T-helper 1 cell treated with Interleukin-12 subunit alpha and Interleukin-12 subunit beta and Interleukin-4 antibody, amounts not matched to agents 30 ng/mL and 1 ng/mL, for 36 hours (primary cell): ENCODE measurements around the gene ABCC10. TPM values are rescaled to one million over a fixed set of nuclear protein-coding genes. Genes with fewer than 3 reads are reported as not detected.
"Not testable (repeated sequence)": the region's sequence is repeated elsewhere in the genome, so short reads cannot be mapped to it uniquely, and the experiment has no call there.

Source experiments
- intact Hi-C: fragments of 100-400 bp; cut with micrococcal nuclease; formaldehyde crosslinking; loops from one replicate; pipeline ENCODE4 v1.15.1; 2024
- total RNA-seq: library from RNA; stranded (reverse); gene quantifications from 2 replicates; pipeline ENCODE4 v1.2.3, GENCODE V29; 2022

ABCC10 gene
- total RNA-seq, 1 donor from 2014 or later: 52.3 TPM

DNA sequence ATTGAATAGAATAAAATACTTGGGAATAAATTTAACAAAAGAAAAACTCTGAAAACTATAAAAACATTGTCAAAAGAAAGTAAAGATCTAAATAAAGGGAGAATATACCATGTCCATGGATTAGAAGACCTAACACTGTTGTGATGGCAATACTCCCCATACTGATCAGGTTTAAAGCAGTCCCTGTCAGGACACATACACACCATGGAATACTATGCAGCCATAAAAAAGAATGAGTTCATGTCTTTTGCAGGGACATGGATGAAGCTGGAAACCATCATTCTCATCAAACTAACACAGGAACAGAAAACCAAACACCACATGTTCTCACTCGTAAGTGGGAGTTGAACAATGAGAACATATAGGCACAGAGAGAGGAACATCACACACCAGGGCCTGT is 16.6 kb upstream of the ABCC10 start:
- intact Hi-C loops: not testable (repeated sequence)

DNA sequence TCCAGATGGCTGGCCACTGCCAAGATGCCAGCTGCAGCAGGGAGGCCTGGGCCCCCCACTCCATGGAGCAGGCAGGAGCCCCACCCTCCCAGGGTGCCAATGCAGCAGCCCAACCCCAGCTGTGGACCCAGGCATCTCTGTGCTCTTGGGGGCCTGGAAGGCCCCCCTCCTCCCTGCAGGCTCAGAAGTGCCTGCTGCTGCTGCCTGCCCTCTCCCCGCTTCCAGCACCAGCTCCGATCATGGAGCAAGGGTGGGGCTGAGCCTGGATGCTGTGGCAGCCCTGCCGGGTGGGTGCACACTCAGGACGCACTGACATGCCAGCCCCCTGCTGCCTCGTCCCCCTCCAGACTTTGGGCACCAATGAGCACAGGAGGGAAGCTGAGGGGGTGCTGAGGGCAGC is 14.8 kb upstream of the ABCC10 start:
- intact Hi-C loops: no loop called here

GRCh38 chr6:43413002-43413401 is 14.3 kb upstream of the ABCC10 start:
- intact Hi-C loops: no loop called here

DNA sequence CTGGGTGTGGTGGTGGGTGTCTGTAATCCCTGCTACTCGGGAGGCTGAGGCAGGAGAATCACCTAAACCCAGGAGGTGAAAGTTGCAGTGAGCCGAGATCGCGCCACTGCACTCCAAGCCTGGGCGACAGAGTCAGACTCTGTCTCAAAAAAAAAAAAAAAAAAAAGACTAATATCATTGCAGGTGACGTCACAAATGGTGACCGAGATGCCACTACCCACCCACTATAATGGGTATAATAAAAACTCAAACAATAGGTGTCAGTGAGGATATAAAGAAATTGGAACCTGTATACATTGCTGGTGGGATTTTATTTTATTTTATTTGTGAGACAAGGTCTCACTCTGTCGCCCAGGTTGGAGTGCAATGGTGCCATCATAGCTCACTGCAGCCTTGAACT is 12.1 kb upstream of the ABCC10 start:
- intact Hi-C loops: not testable (repeated sequence)

- intact Hi-C loops: no loop called here
These were observed 10.4 kb upstream of the ABCC10 start for GRCh38 chr6:43416935-43417334.

GRCh38 chr6:43420012-43420709 is 7.2 kb upstream of the ABCC10 start:
- intact Hi-C loops: no loop called here

GRCh38 chr6:43421831-43422230 is 5.5 kb upstream of the ABCC10 start:
- intact Hi-C loops: no loop called here

GRCh38 chr6:43425083-43425482 is 2.3 kb upstream of the ABCC10 start:
- intact Hi-C loops: not testable (repeated sequence)

GRCh38 chr6:43426928-43427405 is 374 bp upstream of the ABCC10 start:
- intact Hi-C loops: loop anchor here (1.0 to 2.0 kb wide), 15 partner anchors 28 to 498 kb away; partner anchors contain the start of genes CNPY3, DLK2, DNPH1 and GTPBP2

- intact Hi-C loops: loop anchor here (1.0 kb wide), 2 partner anchors 42 to 375 kb away; partner anchors contain the start of gene CUL7
These were observed 800 bp downstream of the ABCC10 start for GRCh38 chr6:43428112-43428570.

GRCh38 chr6:43428874-43429273 is 1.5 kb downstream of the ABCC10 start:
- intact Hi-C loops: loop anchor here (1.0 kb wide), 2 partner anchors 43 to 376 kb away; partner anchors contain the start of gene CUL7

DNA sequence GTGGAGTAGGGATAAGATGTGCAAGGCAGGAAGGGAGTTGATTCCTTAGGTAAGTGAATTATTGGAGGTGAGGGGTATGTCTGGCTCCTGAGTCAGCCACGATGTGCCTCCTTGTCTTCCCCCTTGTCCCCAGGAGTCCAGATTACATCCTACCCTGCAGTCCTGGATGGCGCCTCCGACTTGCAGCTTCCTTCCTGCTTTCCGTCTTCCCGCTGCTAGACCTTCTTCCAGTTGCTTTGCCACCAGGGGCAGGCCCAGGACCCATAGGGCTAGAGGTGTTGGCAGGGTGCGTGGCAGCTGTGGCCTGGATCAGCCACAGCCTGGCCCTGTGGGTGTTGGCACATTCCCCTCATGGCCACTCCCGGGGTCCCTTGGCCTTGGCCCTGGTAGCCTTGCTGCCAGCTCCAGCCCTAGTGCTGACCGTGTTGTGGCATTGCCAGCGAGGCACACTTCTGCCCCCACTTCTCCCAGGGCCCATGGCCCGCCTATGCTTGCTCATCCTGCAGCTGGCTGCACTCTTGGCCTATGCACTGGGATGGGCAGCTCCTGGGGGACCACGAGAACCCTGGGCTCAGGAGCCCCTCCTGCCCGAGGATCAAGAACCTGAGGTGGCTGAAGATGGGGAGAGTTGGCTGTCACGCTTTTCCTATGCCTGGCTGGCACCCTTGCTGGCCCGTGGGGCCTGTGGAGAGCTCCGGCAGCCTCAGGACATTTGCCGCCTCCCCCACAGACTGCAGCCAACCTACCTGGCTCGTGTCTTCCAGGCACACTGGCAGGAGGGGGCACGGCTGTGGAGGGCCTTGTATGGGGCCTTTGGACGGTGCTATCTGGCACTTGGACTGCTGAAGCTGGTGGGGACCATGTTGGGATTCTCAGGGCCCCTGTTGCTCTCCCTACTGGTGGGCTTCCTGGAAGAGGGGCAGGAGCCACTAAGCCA is 4.9 kb downstream of the ABCC10 start:
- intact Hi-C loops: no loop called here

DNA sequence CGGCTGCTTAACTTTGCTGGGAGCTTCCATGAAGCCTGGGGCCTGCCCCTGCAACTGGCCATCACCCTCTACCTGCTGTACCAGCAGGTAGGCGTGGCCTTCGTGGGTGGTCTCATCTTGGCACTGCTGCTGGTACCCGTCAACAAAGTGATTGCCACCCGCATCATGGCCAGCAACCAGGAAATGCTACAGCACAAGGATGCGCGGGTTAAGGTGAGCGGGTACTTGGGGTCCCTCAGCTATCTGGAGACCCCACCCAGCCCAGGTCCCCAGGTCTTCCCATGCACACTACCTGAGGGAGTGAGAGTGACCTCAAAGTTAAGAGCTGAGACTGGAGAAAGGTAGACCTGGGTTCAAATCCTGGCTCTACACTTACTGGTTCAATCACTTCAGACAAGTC is 5.8 kb downstream of the ABCC10 start:
- intact Hi-C loops: no loop called here

DNA sequence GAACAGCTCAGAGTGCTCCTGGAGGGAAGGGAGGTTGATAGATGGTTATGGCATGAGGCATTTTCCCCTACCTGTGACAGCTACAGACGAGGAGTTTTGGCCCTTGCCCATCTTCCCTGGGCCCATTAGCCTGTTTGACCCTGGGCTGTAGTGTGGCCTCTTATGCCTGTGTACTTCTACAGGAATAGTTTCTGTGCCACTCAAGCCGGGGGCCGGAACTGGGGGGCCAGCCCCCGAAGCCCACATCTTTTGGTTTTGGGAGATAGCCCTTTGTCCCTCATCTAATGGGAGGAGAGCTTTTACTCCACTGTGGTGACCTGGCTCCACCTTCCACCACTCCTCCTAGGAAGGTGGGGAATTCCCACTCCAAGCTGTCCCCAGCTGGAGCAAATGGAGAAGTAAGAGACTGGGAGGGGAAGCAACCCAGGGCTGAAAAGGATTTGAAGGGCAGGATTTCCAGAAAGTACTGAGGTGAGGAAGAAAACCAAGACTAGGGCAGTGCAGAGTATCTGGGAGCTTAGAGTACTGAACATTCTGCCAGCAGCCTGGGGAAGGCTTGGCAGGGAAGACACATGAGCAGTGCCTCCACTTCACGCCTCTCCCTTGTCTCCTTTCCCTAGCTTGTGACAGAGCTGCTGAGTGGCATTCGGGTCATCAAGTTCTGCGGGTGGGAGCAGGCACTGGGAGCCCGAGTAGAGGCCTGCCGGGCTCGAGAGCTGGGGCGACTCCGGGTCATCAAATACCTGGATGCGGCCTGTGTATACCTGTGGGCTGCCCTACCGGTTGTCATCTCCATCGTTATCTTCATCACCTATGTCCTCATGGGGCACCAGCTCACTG is 6.9 kb downstream of the ABCC10 start:
- intact Hi-C loops: no loop called here

DNA sequence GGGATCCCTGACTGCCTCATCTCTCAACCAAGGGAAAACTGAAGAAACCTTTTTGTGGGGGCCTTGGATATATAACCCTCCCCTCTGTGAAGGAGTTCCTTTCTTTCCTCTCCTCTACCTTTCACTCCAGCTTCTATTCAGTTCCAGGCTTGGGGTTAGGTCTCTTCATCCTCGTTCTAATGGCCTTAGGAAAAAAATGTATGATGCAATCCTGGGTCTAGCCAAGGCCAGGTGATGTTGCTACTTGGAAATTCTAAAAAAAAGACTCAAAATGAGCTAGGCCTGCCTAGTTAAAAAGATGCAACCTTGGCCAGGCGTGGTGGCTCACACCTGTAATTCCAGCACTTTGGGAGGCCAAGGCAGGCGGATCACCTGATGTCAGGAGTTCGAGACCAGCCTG is 7.6 kb downstream of the ABCC10 start:
- intact Hi-C loops: no loop called here

- intact Hi-C loops: no loop called here
These were observed 8.5 kb downstream of the ABCC10 start for GRCh38 chr6:43435682-43436437.

GRCh38 chr6:43436577-43437282 is 9.4 kb downstream of the ABCC10 start:
- intact Hi-C loops: no loop called here

- intact Hi-C loops: no loop called here
These were observed 10.4 kb downstream of the ABCC10 start for GRCh38 chr6:43437700-43438099.

GRCh38 chr6:43442935-43443334 is 15.6 kb downstream of the ABCC10 start:
- intact Hi-C loops: no loop called here

DNA sequence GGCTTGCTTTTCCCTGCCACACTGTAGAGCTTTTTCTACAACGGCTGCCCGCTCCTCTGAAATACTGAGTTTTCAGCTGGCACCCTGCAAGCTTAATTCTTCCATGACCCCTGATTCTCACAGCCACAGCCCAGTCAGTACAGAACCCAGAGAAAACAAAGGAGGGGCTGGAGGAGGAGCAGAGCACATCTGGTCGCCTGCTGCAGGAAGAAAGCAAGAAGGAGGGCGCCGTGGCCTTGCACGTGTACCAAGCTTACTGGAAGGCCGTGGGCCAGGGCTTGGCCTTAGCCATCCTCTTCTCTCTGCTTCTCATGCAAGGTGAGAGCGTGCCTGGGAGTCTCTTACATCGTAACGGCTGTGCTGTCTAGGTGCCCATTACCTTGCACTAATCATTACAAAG is 16.7 kb downstream of the ABCC10 start:
- intact Hi-C loops: no loop called here
